ENCODE measurements around the gene GLTPD2.

- TF ChIP-seq CTCF (IDR thresholded peaks at IDR 0.05): no peak
- TF ChIP-seq POLR2A (IDR thresholded peaks at IDR 0.05): no peak
These were observed 19.6 kb downstream of the GLTPD2 start for GRCh38 chr17:4808378-4808767.

Measured in body of pancreas (tissue), 4 donors.